Measurements from ENCODE around the gene ZNF578. TPM values are rescaled to one million over a fixed set of nuclear protein-coding genes. Genes with fewer than 3 reads are reported as not detected.

The ZNF578 gene
- total and polyA plus RNA-seq, 9 of the 15 experiments (the other 6 are each of a cell fraction or from before 2014, with no cell fraction given): 0.05 to 0.29 (median 0.15) TPM

DNA sequence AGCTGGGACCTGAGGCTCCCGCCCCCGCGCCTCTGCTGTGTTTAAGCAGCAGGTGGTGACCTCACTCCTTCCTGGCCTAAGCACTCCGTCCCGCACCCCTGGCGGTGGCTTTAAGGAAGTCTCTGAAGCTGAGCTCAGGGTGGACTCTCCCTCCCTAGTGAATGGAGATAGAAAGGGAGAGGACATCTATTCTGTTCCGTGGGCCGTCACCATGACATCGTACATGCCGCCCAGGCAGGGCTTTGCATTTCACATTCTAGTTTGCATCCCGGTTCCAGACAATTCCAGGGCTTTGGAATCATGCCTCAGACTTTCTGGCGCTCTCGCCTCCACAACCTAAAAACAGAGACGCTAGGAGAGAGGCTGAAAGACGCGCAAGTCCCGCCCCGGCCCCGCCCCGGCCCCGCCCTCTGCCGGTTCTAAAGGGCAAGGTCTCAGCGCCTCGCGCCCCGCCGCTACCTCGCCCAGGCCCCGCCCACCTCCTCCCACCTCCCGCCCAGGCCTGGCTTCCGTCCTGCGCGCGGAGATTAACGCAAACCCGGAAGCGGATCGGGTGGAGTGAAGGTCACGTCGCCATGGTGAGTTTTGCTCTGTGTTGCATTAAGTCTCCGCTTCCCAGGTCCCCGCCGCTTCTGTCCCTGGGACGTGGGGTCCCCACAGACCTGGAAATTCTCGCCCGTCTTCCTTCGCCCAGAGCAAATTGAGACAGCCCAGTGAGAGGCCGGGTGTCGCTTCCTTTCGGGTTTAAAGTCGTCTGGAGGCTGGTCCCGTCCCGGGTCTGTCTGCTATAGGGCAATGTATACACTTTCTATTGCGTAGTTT lies 74.0 kb downstream of the ZNF578 start, which contains the start of gene ZNF808 (continued):
- TF ChIP-seq GABPB2 (CRISPR knock-in tag; conservative IDR thresholded peaks at IDR 0.05) (no peak), CBFA2T3 (IDR thresholded peaks at IDR 0.05) (no peak), CREBBP (IDR thresholded peaks at IDR 0.05; ENCODE audit: low read depth, low read length) (no peak), ZBTB7A (IDR thresholded peaks at IDR 0.05; ENCODE audit: borderline replicate concordance, control insufficient read depth, low read depth, low read length) (peak; percentile 11; the same call in 1 of the 2 replicates), MYNN (IDR thresholded peaks at IDR 0.05) (no peak), MYNN (CRISPR knock-in tag; IDR thresholded peaks at IDR 0.05) (no peak), HLTF (IDR thresholded peaks at IDR 0.05) (no peak), NR1H2 (CRISPR knock-in tag; IDR thresholded peaks at IDR 0.05) (no peak), ZNF57 (CRISPR knock-in tag; IDR thresholded peaks at IDR 0.05) (no peak), LARP7 (IDR thresholded peaks at IDR 0.05) (no peak), ZNF324 (CRISPR knock-in tag; IDR thresholded peaks at IDR 0.05) (no peak), PTBP1 (IDR thresholded peaks at IDR 0.05; ENCODE audit: low read depth, low read length) (no peak)
- TF ChIP-seq, protein P1, sequence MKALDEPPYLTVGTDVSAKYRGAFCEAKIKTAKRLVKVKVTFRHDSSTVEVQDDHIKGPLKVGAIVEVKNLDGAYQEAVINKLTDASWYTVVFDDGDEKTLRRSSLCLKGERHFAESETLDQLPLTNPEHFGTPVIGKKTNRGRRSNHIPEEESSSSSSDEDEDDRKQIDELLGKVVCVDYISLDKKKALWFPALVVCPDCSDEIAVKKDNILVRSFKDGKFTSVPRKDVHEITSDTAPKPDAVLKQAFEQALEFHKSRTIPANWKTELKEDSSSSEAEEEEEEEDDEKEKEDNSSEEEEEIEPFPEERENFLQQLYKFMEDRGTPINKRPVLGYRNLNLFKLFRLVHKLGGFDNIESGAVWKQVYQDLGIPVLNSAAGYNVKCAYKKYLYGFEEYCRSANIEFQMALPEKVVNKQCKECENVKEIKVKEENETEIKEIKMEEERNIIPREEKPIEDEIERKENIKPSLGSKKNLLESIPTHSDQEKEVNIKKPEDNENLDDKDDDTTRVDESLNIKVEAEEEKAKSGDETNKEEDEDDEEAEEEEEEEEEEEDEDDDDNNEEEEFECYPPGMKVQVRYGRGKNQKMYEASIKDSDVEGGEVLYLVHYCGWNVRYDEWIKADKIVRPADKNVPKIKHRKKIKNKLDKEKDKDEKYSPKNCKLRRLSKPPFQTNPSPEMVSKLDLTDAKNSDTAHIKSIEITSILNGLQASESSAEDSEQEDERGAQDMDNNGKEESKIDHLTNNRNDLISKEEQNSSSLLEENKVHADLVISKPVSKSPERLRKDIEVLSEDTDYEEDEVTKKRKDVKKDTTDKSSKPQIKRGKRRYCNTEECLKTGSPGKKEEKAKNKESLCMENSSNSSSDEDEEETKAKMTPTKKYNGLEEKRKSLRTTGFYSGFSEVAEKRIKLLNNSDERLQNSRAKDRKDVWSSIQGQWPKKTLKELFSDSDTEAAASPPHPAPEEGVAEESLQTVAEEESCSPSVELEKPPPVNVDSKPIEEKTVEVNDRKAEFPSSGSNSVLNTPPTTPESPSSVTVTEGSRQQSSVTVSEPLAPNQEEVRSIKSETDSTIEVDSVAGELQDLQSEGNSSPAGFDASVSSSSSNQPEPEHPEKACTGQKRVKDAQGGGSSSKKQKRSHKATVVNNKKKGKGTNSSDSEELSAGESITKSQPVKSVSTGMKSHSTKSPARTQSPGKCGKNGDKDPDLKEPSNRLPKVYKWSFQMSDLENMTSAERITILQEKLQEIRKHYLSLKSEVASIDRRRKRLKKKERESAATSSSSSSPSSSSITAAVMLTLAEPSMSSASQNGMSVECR (CRISPR knock-in tag; IDR thresholded peaks at IDR 0.05): no peak
- TF ChIP-seq, protein P2, sequence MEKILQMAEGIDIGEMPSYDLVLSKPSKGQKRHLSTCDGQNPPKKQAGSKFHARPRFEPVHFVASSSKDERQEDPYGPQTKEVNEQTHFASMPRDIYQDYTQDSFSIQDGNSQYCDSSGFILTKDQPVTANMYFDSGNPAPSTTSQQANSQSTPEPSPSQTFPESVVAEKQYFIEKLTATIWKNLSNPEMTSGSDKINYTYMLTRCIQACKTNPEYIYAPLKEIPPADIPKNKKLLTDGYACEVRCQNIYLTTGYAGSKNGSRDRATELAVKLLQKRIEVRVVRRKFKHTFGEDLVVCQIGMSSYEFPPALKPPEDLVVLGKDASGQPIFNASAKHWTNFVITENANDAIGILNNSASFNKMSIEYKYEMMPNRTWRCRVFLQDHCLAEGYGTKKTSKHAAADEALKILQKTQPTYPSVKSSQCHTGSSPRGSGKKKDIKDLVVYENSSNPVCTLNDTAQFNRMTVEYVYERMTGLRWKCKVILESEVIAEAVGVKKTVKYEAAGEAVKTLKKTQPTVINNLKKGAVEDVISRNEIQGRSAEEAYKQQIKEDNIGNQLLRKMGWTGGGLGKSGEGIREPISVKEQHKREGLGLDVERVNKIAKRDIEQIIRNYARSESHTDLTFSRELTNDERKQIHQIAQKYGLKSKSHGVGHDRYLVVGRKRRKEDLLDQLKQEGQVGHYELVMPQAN (IDR thresholded peaks at IDR 0.05; ENCODE audit: borderline replicate concordance): peak; percentile 78
- TF ChIP-seq, protein P3, sequence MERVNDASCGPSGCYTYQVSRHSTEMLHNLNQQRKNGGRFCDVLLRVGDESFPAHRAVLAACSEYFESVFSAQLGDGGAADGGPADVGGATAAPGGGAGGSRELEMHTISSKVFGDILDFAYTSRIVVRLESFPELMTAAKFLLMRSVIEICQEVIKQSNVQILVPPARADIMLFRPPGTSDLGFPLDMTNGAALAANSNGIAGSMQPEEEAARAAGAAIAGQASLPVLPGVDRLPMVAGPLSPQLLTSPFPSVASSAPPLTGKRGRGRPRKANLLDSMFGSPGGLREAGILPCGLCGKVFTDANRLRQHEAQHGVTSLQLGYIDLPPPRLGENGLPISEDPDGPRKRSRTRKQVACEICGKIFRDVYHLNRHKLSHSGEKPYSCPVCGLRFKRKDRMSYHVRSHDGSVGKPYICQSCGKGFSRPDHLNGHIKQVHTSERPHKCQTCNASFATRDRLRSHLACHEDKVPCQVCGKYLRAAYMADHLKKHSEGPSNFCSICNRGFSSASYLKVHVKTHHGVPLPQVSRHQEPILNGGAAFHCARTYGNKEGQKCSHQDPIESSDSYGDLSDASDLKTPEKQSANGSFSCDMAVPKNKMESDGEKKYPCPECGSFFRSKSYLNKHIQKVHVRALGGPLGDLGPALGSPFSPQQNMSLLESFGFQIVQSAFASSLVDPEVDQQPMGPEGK (CRISPR knock-in tag; IDR thresholded peaks at IDR 0.05; ENCODE audit: borderline replicate concordance): no peak
